Adrenal gland (tissue), 12 donors: ENCODE measurements around the gene PHLDB1. TPM values are rescaled to one million over a fixed set of nuclear protein-coding genes. Genes with fewer than 3 reads are reported as not detected.

Experiments
- DNase-seq, 7 donors: peaks; one replicate each; pipeline ENCODE4 v3.0.0-alpha.2; 2019 to 2020
- H3K27ac ChIP-seq, 5 donors: fragments of 200-600 bp; sonication (generic) in 4 of 5; 1 replicate in 3 of 5; 2 replicates in 2 of 5; pipeline versions ENCODE4 v1.5.1 to v1.8.0; 2016 to 2020; ENCODE audit warnings: mild to moderate bottlenecking in 1 of 5
- H3K27me3 ChIP-seq: fragments of 200-600 bp; 2 replicates; pipeline ENCODE4 v1.8.0; 2021
- H3K36me3 ChIP-seq, 2 donors: fragments of 200-600 bp; replicated peaks in 1 of 2; 1 replicate in 1 of 2; 2 replicates in 1 of 2; pipeline versions ENCODE4 v1.5.1 to v1.8.0; 2018 to 2022
- H3K4me1 ChIP-seq, 2 donors: fragments of 200-600 bp; replicated peaks in 1 of 2; 1 replicate in 1 of 2; 2 replicates in 1 of 2; pipeline versions ENCODE4 v1.5.1 to v1.8.0; 2018 to 2021
- H3K4me3 ChIP-seq, 4 donors: fragments of 200-600 bp; sonication (generic) in 3 of 4; one replicate each; pipeline ENCODE4 v1.5.1; 2016 to 2018
- H3K9me3 ChIP-seq, 3 donors: fragments of 200-600 bp; sonication (generic) in 1 of 3; replicated peaks in 1 of 3; 1 replicate in 2 of 3; 2 replicates in 1 of 3; pipeline versions ENCODE4 v1.5.1 to v1.8.0; 2016 to 2021
- CTCF ChIP-seq, 6 experiments: fragments of 450-650 bp in 4 of 6; fragments of 200-600 bp in 2 of 6; sonication (generic) in 1 of 6; IDR thresholded peaks; 1 replicate in 5 of 6; 2 replicates in 1 of 6; pipeline versions ENCODE4 v1.5.1 to v1.8.0; 2016 to 2021; ENCODE audit warnings: antibody characterized with exemption in 6 of 6, mild to moderate bottlenecking in 2 of 6, moderate library complexity in 1 of 6
- POLR2A ChIP-seq, 2 donors: fragments of 450-650 bp; IDR thresholded peaks; one replicate each; pipeline ENCODE4 v1.6.1; 2017; ENCODE audit warnings: antibody characterized with exemption in 2 of 2, mild to moderate bottlenecking in 2 of 2, moderate library complexity in 1 of 2
- WGBS, 4 donors: extraction: QIAGEN DNeasy Blood & Tissue Kit in 2 of 4; methylation state at CpG; one replicate each; pipeline versions ENCODE4 v1.1.5 to v1.1.7; 2013 to 2017; 5-methylcytosine and 5-hydroxymethylcytosine counted together
- intact Hi-C, 2 donors: fragments of 100-400 bp; cut with DNase I; formaldehyde crosslinking; loops; one replicate each; pipeline versions ENCODE4 v1.14.1 to v1.15.0; 2022 to 2023
- polyA plus RNA-seq, 3 donors: library from polyadenylated mRNA; stranded (reverse); fragments of 200-250 nt in 2 of 3; fragments of 350-450 nt in 1 of 3; fragmentation: Illumina TruSeq in 1 of 3; extraction: RNeasy Lipid Tissue Mini Kit (QIAGEN cat#74804) in 1 of 3; gene quantifications; one replicate each; pipeline ENCODE4 v1.2.3, GENCODE V29; 2013 to 2014
- total RNA-seq, 9 donors: library from RNA; depleted of rRNA in 4 of 9; stranded (reverse); fragments of >200 nt in 4 of 9; fragments of 120-200 nt in 1 of 9; fragmentation: NEBNext Ultra II Directional in 1 of 9; extraction: Animal tissue kit (Norgen Biotek cat#: 25700) in 1 of 9; gene quantifications; one replicate each; pipeline versions ENCODE4 v1.1.0 to v1.2.4, GENCODE V29; 2013 to 2023
- donor health status: healthy with polysubstance abuse.
- donor health status: Bipolar disorder and iron deficiency.
- donor health status: DM: yes; HTN: yes; CAD: no.
- donor health status: DM: no; HTN: no; CAD: no.
- donor health status: DM: no; HTN: no; CAD: no.
- donor health status: DM: yes; HTN: yes; CAD: no.

The PHLDB1 gene
- total and polyA plus RNA-seq, 12 donors: 20.7 to 207 (median 80.2) TPM

GRCh38 chr11:118639899-118640298, 32.5 kb downstream of the PHLDB1 start:
- Histone ChIP-seq H3K27ac (no peak overlapping the region), H3K4me3 (no peak overlapping the region), H3K27me3 (no peaks in the 10 kb centered on the region), H3K9me3 (no peaks in the 10 kb centered on the region), H3K4me1 (peaks cover 10 to 40% of the 10 kb centered on the region in 2 donors), H3K36me3 (peaks cover 0 to 58% of the 10 kb centered on the region in 2 donors)
- intact Hi-C loops: no loop called here
- 79 to 100% (median 92%) methylated on average over 2 to 4 of the region's 4 CpGs for WGBS, 4 donors
- no peak for TF ChIP-seq CTCF (IDR thresholded peaks at IDR 0.05)
- TF ChIP-seq POLR2A (IDR thresholded peaks at IDR 0.05): no peak
- no peak for DNase-seq

- TF ChIP-seq CTCF (IDR thresholded peaks at IDR 0.05) (peak in 5 of 6 experiments; percentile 14 to 21 (median 18)), POLR2A (IDR thresholded peaks at IDR 0.05) (no peak)
- Histone ChIP-seq H3K9me3 (no peaks in the 10 kb centered on the region), H3K36me3 (peaks cover 0 to 65% of the 10 kb centered on the region in 2 donors), H3K27ac (no peak overlapping the region), H3K4me1 (peaks cover 10 to 34% of the 10 kb centered on the region in 2 donors), H3K4me3 (no peak overlapping the region), H3K27me3 (no peaks in the 10 kb centered on the region)
- DNase-seq: peak in 1 of 7 donors; percentile 33
- intact Hi-C loops: no loop called here
- 45 to 65% (median 59%) methylated on average over 3 to 5 of the region's 5 CpGs for WGBS, 4 donors
These were observed 33.1 kb downstream of the PHLDB1 start for GRCh38 chr11:118640332-118641154.

- DNase-seq: peak in 1 of 7 donors; percentile 81
- no peaks in the 10 kb centered on the region for H3K27me3 ChIP-seq
- no peak overlapping the region for H3K4me3 ChIP-seq
- TF ChIP-seq CTCF (IDR thresholded peaks at IDR 0.05) (no peak), POLR2A (IDR thresholded peaks at IDR 0.05) (no peak)
- peaks cover 0 to 74% of the 10 kb centered on the region in 2 donors for H3K36me3 ChIP-seq
- peak overlapping the region in 1 of 5 donors; percentile 64 for H3K27ac ChIP-seq
- H3K9me3 ChIP-seq: no peaks in the 10 kb centered on the region
- H3K4me1 ChIP-seq: peaks cover 10 to 24% of the 10 kb centered on the region in 2 donors
- WGBS, 4 donors: 87 to 93% (median 89%) methylated on average over 11 of the region's 11 CpGs
- intact Hi-C loops: no loop called here
These were observed 34.1 kb downstream of the PHLDB1 start for GRCh38 chr11:118641397-118642019.
